ENCODE results near the gene SPCS1.

- TF ChIP-seq CTCF (optimal IDR thresholded peaks at IDR 0.05 in 1 of 3, IDR thresholded peaks at IDR 0.05 in 1 of 3, conservative IDR thresholded peaks at IDR 0.05 in 1 of 3; ENCODE audit: extremely low read depth in 1 of 3, insufficient read depth in 2 of 3, low read length in 3 of 3) (no peak), EZH2 (IDR thresholded peaks at IDR 0.05; ENCODE audit: low read length) (no peak)
These were observed 543 bp upstream of the SPCS1 start for GRCh38 chr3:52705438-52705687.

Measured in keratinocyte (primary cell).